ENCODE data around the gene DBF4B. TPM values are rescaled to one million over a fixed set of nuclear protein-coding genes. Genes with fewer than 3 reads are reported as not detected.

The DBF4B gene
- total and polyA plus RNA-seq, 2 donors = 7.1 to 7.2 TPM

- Histone ChIP-seq H3K4me3 (ENCODE audit: low read depth, low read length) (peak overlapping the region; percentile 59), H3K36me3 (ENCODE audit: insufficient read depth) (no peaks in the 10 kb centered on the region), H3K27ac (ENCODE audit: low read depth) (no peak overlapping the region), H3K4me1 (ENCODE audit: insufficient read depth) (no peaks in the 10 kb centered on the region)
- 6% methylated on average over 60 of the region's 60 CpGs for WGBS
- DNase-seq (ENCODE audit: extremely low spot score) = no peak
These were observed 50.8 kb downstream of the DBF4B start for GRCh38 chr17:44759086-44759915.

DNA sequence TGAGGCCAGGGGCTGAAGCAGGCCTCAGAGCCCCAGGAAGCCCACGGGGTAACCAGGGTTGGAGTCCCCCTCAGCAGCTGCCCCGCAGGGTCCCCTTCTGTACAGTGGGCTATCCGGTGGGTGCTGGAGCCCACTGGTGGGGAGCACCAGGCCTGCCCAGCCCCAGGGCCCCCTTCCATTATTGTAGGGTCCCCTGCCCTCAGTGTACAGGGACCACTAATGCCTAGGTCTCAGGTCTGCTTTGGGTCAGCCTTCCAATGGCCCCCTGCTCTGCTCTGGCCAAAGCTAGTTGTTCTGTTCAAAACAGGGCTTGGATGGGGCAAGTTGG is 51.4 kb downstream of the DBF4B start:
- Histone ChIP-seq H3K27ac (ENCODE audit: low read depth) (no peak overlapping the region), H3K4me3 (ENCODE audit: low read depth, low read length) (no peak overlapping the region), H3K36me3 (ENCODE audit: insufficient read depth) (no peaks in the 10 kb centered on the region), H3K4me1 (ENCODE audit: insufficient read depth) (no peaks in the 10 kb centered on the region)
- WGBS = 71% methylated on average over 3 of the region's 3 CpGs
- DNase-seq (ENCODE audit: extremely low spot score) = no peak

GRCh38 chr17:44760474-44761308 is 52.2 kb downstream of the DBF4B start:
- H3K27ac ChIP-seq (ENCODE audit: low read depth) = no peak overlapping the region
- no peak for DNase-seq (ENCODE audit: extremely low spot score)
- WGBS = 78% methylated on average over 13 of the region's 13 CpGs
- no peaks in the 10 kb centered on the region for H3K36me3 ChIP-seq (ENCODE audit: insufficient read depth)
- no peak overlapping the region for H3K4me3 ChIP-seq (ENCODE audit: low read depth, low read length)
- H3K4me1 ChIP-seq (ENCODE audit: insufficient read depth) = no peaks in the 10 kb centered on the region

DNA sequence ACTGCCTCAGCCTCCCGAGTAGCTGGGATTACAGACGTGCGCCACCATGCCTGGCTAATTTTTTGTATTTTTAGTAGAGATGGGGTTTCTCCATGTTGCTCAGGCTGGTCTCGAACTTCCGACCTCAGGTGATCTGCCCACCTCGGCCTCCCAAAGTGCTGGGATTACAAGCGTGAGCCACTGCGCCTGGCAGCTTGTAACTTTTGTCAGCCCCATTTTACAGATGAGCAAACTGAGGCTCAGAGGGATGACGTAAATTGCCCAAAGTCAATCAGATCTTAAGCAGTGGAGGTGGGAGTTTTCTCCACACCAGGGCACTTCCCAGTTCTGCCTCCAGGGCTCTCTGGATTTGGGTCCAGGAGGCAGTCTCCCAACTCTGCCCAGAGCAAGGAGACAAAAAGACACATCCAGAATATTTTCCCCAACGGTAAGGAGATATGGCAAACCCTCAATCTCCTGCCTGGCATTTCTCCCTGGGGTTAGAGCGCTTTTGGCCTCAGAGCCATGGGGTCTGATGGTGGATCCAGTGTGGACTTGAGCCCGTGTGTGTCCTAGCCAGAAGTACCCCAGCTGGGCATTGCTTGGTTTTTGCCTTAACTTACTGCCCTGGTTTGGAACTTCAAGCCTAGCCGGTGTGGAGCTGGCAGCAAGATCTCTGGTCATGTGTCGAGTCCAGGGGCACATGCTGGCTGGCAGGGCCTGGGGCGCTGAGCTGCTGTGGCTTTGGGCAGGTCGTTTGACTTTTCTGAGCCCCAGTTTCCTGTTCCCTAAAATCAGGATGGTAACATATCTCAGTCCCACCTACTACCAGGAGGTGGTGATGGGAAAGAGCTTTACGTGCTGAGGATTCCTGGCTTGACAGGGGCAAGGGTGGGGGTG is 53.7 kb downstream of the DBF4B start:
- Histone ChIP-seq H3K27ac (ENCODE audit: low read depth) (no peak overlapping the region), H3K4me1 (ENCODE audit: insufficient read depth) (no peaks in the 10 kb centered on the region), H3K36me3 (ENCODE audit: insufficient read depth) (no peaks in the 10 kb centered on the region), H3K4me3 (ENCODE audit: low read depth, low read length) (no peak overlapping the region)
- DNase-seq (ENCODE audit: extremely low spot score) = no peak
- 77% methylated on average over 17 of the region's 17 CpGs for WGBS

DNA sequence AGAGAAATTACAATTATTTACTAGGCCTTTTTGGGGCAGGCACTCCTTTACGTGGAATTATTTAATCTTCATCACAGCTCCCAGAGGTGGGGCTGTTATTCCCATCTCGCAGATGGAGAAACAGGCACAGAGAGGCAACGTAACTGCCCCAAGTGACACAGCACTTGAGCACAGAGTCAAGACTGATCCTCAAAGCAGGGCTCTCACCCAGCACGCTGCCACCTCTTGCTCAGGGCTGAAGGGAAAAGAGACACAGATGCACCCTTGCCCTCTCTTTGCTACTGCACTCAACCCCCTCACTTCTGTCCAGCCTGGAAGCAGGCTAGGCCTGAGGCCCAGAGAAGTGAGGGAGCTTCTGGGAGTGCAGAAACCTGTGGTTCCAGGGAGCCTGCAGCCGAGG is 54.7 kb downstream of the DBF4B start:
- H3K27ac ChIP-seq (ENCODE audit: low read depth) = no peak overlapping the region
- no peak for DNase-seq (ENCODE audit: extremely low spot score)
- H3K4me3 ChIP-seq (ENCODE audit: low read depth, low read length) = no peak overlapping the region
- no peaks in the 10 kb centered on the region for H3K4me1 ChIP-seq (ENCODE audit: insufficient read depth)
- no peaks in the 10 kb centered on the region for H3K36me3 ChIP-seq (ENCODE audit: insufficient read depth)
- 81% methylated on average over 5 of the region's 5 CpGs for WGBS

DNA sequence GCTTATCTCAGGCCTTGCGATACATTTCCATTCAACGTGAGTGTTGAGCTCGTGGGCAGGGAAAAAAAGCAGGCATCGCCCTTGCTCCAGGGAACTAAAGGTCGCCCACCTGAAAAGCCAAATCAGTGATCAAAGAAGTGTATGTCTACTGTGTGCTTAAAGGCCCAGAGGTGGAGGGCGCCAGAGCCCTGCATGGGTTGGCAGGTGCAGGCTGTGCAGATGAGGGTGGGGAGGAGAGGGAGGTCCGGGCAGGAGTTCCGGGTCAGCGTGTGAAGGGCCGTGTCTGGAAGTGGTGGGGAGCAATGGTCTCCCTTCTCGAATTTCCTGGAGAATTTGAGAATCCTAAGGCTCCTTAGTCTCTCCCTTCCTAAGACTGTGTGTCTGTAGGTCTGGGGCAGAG is 57.5 kb downstream of the DBF4B start:
- H3K4me1 ChIP-seq (ENCODE audit: insufficient read depth) = no peaks in the 10 kb centered on the region
- no peak for DNase-seq (ENCODE audit: extremely low spot score)
- H3K36me3 ChIP-seq (ENCODE audit: insufficient read depth) = no peaks in the 10 kb centered on the region
- no peak overlapping the region for H3K4me3 ChIP-seq (ENCODE audit: low read depth, low read length)
- H3K27ac ChIP-seq (ENCODE audit: low read depth) = no peak overlapping the region
- WGBS = 58% methylated on average over 11 of the region's 11 CpGs

DNA sequence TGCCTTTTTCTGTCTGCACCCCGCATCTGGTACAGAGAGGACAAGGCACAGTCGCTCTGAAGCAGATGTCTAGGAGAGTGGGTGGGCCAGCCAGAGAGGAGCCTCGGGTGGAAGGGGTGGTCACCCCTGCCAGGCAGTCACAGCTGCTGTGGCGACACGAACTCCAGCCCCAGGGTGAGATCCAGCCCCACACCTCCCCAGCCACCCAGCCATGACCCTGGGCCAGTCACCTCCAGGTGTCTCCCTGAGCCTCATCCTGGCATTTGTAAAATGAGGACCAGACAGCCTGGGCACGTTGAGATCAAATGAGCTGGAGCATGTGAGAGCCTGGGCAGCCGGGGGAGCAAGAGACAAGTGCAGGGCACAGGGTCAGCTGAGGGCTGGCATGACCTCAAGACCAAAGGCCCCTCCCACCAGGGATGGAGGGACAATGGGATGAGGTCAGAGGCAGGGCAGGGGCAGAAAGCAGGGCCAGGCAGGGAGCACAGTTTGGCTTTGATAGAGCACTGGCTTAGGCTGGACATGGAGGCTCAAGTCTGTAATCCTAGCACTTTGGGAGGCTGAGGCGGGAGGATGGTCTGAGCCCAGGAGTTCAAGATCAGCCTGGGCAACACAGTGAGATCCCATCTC is 58.1 kb downstream of the DBF4B start:
- Histone ChIP-seq H3K27ac (ENCODE audit: low read depth) (no peak overlapping the region), H3K4me1 (ENCODE audit: insufficient read depth) (no peaks in the 10 kb centered on the region), H3K36me3 (ENCODE audit: insufficient read depth) (no peaks in the 10 kb centered on the region), H3K4me3 (ENCODE audit: low read depth, low read length) (no peak overlapping the region)
- WGBS = 55% methylated on average over 8 of the region's 8 CpGs
- no peak for DNase-seq (ENCODE audit: extremely low spot score)

GRCh38 chr17:44767493-44767892 is 59.0 kb downstream of the DBF4B start:
- 53% methylated on average over 4 of the region's 4 CpGs for WGBS

GRCh38 chr17:44768505-44769142 is 60.2 kb downstream of the DBF4B start:
- WGBS = 83% methylated on average over 11 of the region's 11 CpGs

More at GRCh38 chr17:44767493-44767892, 59.0 kb downstream of the DBF4B start:
- no peak overlapping the region for H3K27ac ChIP-seq (ENCODE audit: low read depth)
- H3K4me3 ChIP-seq (ENCODE audit: low read depth, low read length) = no peak overlapping the region
- H3K36me3 ChIP-seq (ENCODE audit: insufficient read depth) = no peaks in the 10 kb centered on the region
- no peaks in the 10 kb centered on the region for H3K4me1 ChIP-seq (ENCODE audit: insufficient read depth)
- DNase-seq (ENCODE audit: extremely low spot score) = no peak

DNA sequence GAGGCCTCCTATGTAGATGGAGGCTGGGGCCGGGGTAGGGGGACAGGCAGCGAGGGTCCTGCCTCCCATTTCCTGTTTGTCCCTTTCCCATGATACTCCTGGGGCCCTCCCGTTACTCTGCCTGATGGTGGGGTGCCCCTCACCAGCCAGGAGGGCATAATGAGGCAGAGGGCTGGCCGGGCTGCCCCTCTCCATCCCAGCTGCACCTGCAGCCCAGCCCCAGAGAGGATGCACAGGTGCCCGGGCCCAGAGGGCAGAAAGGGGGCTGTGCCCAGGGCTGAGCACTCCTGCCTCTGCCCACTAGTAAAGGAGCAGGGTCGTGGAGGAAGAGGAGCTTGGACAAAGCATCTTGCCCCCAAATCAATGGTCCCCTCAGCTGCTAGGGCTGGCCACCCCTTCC is 60.8 kb downstream of the DBF4B start:
- Histone ChIP-seq H3K4me3 (ENCODE audit: low read depth, low read length) (no peak overlapping the region), H3K36me3 (ENCODE audit: insufficient read depth) (no peaks in the 10 kb centered on the region), H3K27ac (ENCODE audit: low read depth) (no peak overlapping the region), H3K4me1 (ENCODE audit: insufficient read depth) (no peaks in the 10 kb centered on the region)
- WGBS = 64% methylated on average over 6 of the region's 6 CpGs
- DNase-seq (ENCODE audit: extremely low spot score) = no peak

More at GRCh38 chr17:44768505-44769142, 60.2 kb downstream of the DBF4B start:
- Histone ChIP-seq H3K4me3 (ENCODE audit: low read depth, low read length) (no peak overlapping the region), H3K4me1 (ENCODE audit: insufficient read depth) (no peaks in the 10 kb centered on the region), H3K27ac (ENCODE audit: low read depth) (no peak overlapping the region), H3K36me3 (ENCODE audit: insufficient read depth) (no peaks in the 10 kb centered on the region)
- no peak for DNase-seq (ENCODE audit: extremely low spot score)

DNA sequence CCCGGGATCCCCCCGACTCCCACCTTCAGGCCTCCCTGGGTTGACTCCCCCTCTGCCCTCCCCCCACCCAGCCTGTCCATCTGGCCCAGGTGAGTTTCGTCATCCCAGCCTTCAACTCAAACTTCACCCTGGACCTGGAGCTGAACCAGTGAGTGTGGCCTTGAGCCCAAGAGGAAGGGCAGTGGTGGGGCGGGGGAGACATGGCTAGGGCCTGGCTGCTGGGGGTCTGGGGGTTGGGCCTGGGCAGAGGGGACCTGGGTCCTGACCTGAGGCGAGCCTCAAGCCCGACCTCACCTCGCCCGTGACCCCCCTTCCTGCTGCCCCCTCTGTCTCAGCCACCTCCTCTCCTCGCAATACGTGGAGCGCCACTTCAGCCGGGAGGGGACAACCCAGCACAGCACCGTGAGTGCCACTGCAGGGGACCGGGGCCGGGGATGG is 61.2 kb downstream of the DBF4B start:
- DNase-seq (ENCODE audit: extremely low spot score) = no peak
- Histone ChIP-seq H3K27ac (ENCODE audit: low read depth) (no peak overlapping the region), H3K4me1 (ENCODE audit: insufficient read depth) (no peaks in the 10 kb centered on the region), H3K4me3 (ENCODE audit: low read depth, low read length) (no peak overlapping the region), H3K36me3 (ENCODE audit: insufficient read depth) (no peaks in the 10 kb centered on the region)
- WGBS = 75% methylated on average over 15 of the region's 15 CpGs

DNA sequence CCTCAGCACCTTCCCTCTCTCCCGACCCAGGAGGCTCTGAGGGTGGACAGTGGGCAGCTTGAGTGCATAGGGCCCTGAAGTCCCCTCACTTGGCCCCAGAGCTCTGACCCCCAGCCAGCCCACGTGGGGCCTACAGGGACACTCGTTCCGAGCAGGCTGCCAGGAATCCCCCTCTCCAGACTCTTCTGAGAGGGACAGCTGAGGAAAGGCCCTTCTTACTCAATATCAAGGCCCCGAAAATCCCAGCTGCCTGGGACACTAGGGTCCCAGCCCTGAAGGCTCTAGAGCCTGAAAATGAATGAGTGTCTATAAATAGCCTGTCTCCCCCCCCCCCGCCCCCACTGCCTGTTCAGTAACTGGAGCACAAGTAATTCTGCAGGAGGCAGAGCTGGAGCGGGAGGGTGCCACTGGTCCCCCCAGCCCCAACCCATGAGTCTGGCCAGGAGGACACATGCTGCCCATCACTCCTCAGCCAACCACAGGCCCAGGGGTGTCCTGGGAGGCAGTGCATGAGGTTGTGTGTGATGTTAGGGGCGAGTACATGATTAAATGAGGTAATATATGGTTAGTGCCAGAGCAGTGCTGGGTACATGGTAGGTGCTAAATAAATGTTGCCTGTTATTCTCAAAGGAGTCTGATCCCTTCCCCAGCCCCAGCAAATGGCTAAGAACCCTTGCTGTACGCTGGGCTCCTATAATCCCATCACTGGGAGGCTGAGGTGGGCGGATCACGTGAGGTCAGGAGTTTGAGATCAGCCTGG is 61.9 kb downstream of the DBF4B start:
- WGBS = 64% methylated on average over 11 of the region's 11 CpGs

More for the DNA sequence above, 61.9 kb downstream of the DBF4B start:
- H3K4me1 ChIP-seq (ENCODE audit: insufficient read depth) = no peaks in the 10 kb centered on the region
- no peak for DNase-seq (ENCODE audit: extremely low spot score)
- no peak overlapping the region for H3K27ac ChIP-seq (ENCODE audit: low read depth)
- H3K36me3 ChIP-seq (ENCODE audit: insufficient read depth) = no peaks in the 10 kb centered on the region
- H3K4me3 ChIP-seq (ENCODE audit: low read depth, low read length) = no peak overlapping the region

Measured in urinary bladder (tissue), 4 donors.